ENCODE results near the gene TRIM7. TPM values are rescaled to one million over a fixed set of nuclear protein-coding genes. Genes with fewer than 3 reads are reported as not detected.

Gene TRIM7
- total RNA-seq, 2 donors from 2014 or later, result 11.5 to 17.9 TPM

- H3K27ac ChIP-seq, result peak overlapping the region in 2 of 4 donors; percentile 65 to 85
- no peak for ATAC-seq
- no peak for TF ChIP-seq POLR2A (IDR thresholded peaks at IDR 0.05)
- no peak for TF ChIP-seq CTCF (IDR thresholded peaks at IDR 0.05)
- no peak overlapping the region for H3K4me3 ChIP-seq
- H3K9me3 ChIP-seq, result no peaks in the 10 kb centered on the region
- DNase-seq, result no peak
- no peaks in the 10 kb centered on the region for H3K27me3 ChIP-seq
- 32 to 43% methylated on average over 37 of the region's 37 CpGs for WGBS, 2 donors
- no peaks in the 10 kb centered on the region for H3K36me3 ChIP-seq (replicated peaks in 1 of 2; ENCODE audit: insufficient read depth in 1 of 2, low read depth in 2 of 2)
- peaks cover 42% of the 10 kb centered on the region for H3K4me1 ChIP-seq
- intact Hi-C loops (cut with DNase I), result no loop called here
Observed at GRCh38 chr5:181205761-181206649, 1.0 kb upstream of the TRIM7 start.

- no peaks in the 10 kb centered on the region for H3K27me3 ChIP-seq
- TF ChIP-seq POLR2A (IDR thresholded peaks at IDR 0.05) (no peak), CTCF (IDR thresholded peaks at IDR 0.05) (no peak)
- peak overlapping the region in 3 of 4 donors; percentile 18 to 41 (median 38) for H3K27ac ChIP-seq
- ATAC-seq, result peak; percentile 4
- H3K36me3 ChIP-seq (replicated peaks in 1 of 2; ENCODE audit: insufficient read depth in 1 of 2, low read depth in 2 of 2), result no peaks in the 10 kb centered on the region
- H3K9me3 ChIP-seq, result no peaks in the 10 kb centered on the region
- WGBS, 2 donors, result 0 to 3% methylated on average over 13 to 59 of the region's 67 CpGs
- peak overlapping the region; percentile 1 to 49 for H3K4me3 ChIP-seq
- peaks cover 42% of the 10 kb centered on the region for H3K4me1 ChIP-seq
- intact Hi-C loops (cut with DNase I), result no loop called here
- peak in 3 of 4 donors; percentile 32 to 49 (median 35) for DNase-seq
Observed at GRCh38 chr5:181204113-181204825, 727 bp downstream of the TRIM7 start.

- Histone ChIP-seq H3K4me3 (peak overlapping the region in 1 of 2 donors; percentile 1), H3K27ac (no peak overlapping the region), H3K27me3 (no peaks in the 10 kb centered on the region), H3K4me1 (peaks cover 42% of the 10 kb centered on the region), H3K36me3 (replicated peaks in 1 of 2; ENCODE audit: insufficient read depth in 1 of 2, low read depth in 2 of 2) (no peaks in the 10 kb centered on the region), H3K9me3 (no peaks in the 10 kb centered on the region)
- DNase-seq (no peak), ATAC-seq (no peak)
- TF ChIP-seq CTCF (IDR thresholded peaks at IDR 0.05), result no peak
- TF ChIP-seq POLR2A (IDR thresholded peaks at IDR 0.05), result no peak
- intact Hi-C loops (cut with DNase I), result no loop called here
- 18 to 41% methylated on average over 12 to 13 of the region's 17 CpGs for WGBS, 2 donors
Observed at GRCh38 chr5:181203777-181204112, 1.3 kb downstream of the TRIM7 start.

GRCh38 chr5:181203093-181203711, 1.8 kb downstream of the TRIM7 start:
- H3K27ac ChIP-seq, result no peak overlapping the region
- no peak overlapping the region for H3K4me3 ChIP-seq
- intact Hi-C loops (cut with DNase I), result no loop called here
- peaks cover 42% of the 10 kb centered on the region for H3K4me1 ChIP-seq
- TF ChIP-seq CTCF (IDR thresholded peaks at IDR 0.05), result no peak
- no peak for TF ChIP-seq POLR2A (IDR thresholded peaks at IDR 0.05)
- 67 to 92% methylated on average over 11 of the region's 11 CpGs for WGBS, 2 donors
- H3K27me3 ChIP-seq, result no peaks in the 10 kb centered on the region
- no peaks in the 10 kb centered on the region for H3K36me3 ChIP-seq (replicated peaks in 1 of 2; ENCODE audit: insufficient read depth in 1 of 2, low read depth in 2 of 2)
- DNase-seq (peak in 1 of 4 donors; percentile 31), ATAC-seq (no peak)
- H3K9me3 ChIP-seq, result no peaks in the 10 kb centered on the region

Measured in body of pancreas (tissue), 4 donors.